Peyer's patch (tissue), 4 donors: ENCODE results near the gene FILIP1L. TPM values are rescaled to one million over a fixed set of nuclear protein-coding genes. Genes with fewer than 3 reads are reported as not detected.

ENCODE experiments used
- DNase-seq, 3 donors: peaks; one replicate each; pipeline ENCODE4 v3.0.0-alpha.2; 2017 to 2019
- H3K27ac ChIP-seq, 4 donors: fragments of 200-600 bp; sonication (generic); one replicate each; pipeline ENCODE4 v1.5.1; 2016 to 2019
- H3K27me3 ChIP-seq, 2 donors: fragments of 200-600 bp; sonication (generic); one replicate each; pipeline ENCODE4 v1.5.1; 2019
- H3K36me3 ChIP-seq, 3 donors: fragments of 200-600 bp; sonication (generic); one replicate each; pipeline ENCODE4 v1.5.1; 2016 to 2019
- H3K4me1 ChIP-seq, 4 donors: fragments of 200-600 bp; sonication (generic); one replicate each; pipeline ENCODE4 v1.5.1; 2016 to 2019
- H3K4me3 ChIP-seq, 4 donors: fragments of 200-600 bp; sonication (generic); 1 replicate in 3 of 4; 2 replicates in 1 of 4; pipeline ENCODE4 v1.5.1; 2016 to 2019; ENCODE audit warnings: mild to moderate bottlenecking in 1 of 4
- H3K9me3 ChIP-seq, 4 donors: fragments of 200-600 bp; sonication (generic); one replicate each; pipeline ENCODE4 v1.5.1; 2016 to 2019; ENCODE audit warnings: mild to moderate bottlenecking in 1 of 4
- CTCF ChIP-seq, 6 experiments: fragments of 450-650 bp in 4 of 6; fragments of 200-600 bp in 2 of 6; sonication (generic) in 1 of 6; IDR thresholded peaks; one replicate each; pipeline ENCODE4 v1.5.1; 2017 to 2019; ENCODE audit warnings: antibody characterized with exemption in 6 of 6, mild to moderate bottlenecking in 3 of 6, moderate library complexity in 1 of 6
- POLR2A ChIP-seq, 2 donors: fragments of 450-650 bp; IDR thresholded peaks; one replicate each; pipeline ENCODE4 v1.5.1; 2017; ENCODE audit warnings: antibody characterized with exemption in 2 of 2, mild to moderate bottlenecking in 2 of 2, moderate library complexity in 2 of 2
- total RNA-seq, 4 donors: library from RNA; depleted of rRNA; stranded (reverse); fragments of >200 nt; gene quantifications; one replicate each; pipeline ENCODE4 v1.1.0, GENCODE V29; 2016

Gene FILIP1L
- total RNA-seq, 4 donors from 2014 or later = 5.3 to 69.3 (median 13.1) TPM

GRCh38 chr3:99857278-99857677 is 257.0 kb downstream of the FILIP1L start:
- Histone ChIP-seq H3K9me3 (no peaks in the 10 kb centered on the region), H3K36me3 (no peaks in the 10 kb centered on the region), H3K27me3 (no peaks in the 10 kb centered on the region), H3K27ac (peak overlapping the region in 1 of 4 donors; percentile 60), H3K4me1 (no peaks in the 10 kb centered on the region), H3K4me3 (no peak overlapping the region)
- DNase-seq = no peak
- no peak for TF ChIP-seq CTCF (IDR thresholded peaks at IDR 0.05)
- no peak for TF ChIP-seq POLR2A (IDR thresholded peaks at IDR 0.05)

- no peaks in the 10 kb centered on the region for H3K27me3 ChIP-seq
- TF ChIP-seq POLR2A (IDR thresholded peaks at IDR 0.05) (no peak), CTCF (IDR thresholded peaks at IDR 0.05) (no peak)
- H3K27ac ChIP-seq = no peak overlapping the region
- H3K4me1 ChIP-seq = no peaks in the 10 kb centered on the region
- H3K36me3 ChIP-seq = no peaks in the 10 kb centered on the region
- no peak overlapping the region for H3K4me3 ChIP-seq
- no peaks in the 10 kb centered on the region for H3K9me3 ChIP-seq
- no peak for DNase-seq
Observed at GRCh38 chr3:99856437-99857220, 257.7 kb downstream of the FILIP1L start.

- no peak for DNase-seq
- H3K4me1 ChIP-seq = no peaks in the 10 kb centered on the region
- no peaks in the 10 kb centered on the region for H3K9me3 ChIP-seq
- H3K36me3 ChIP-seq = no peaks in the 10 kb centered on the region
- no peak overlapping the region for H3K27ac ChIP-seq
- no peaks in the 10 kb centered on the region for H3K27me3 ChIP-seq
- no peak overlapping the region for H3K4me3 ChIP-seq
- TF ChIP-seq CTCF (IDR thresholded peaks at IDR 0.05) (no peak), POLR2A (IDR thresholded peaks at IDR 0.05) (no peak)
Observed at GRCh38 chr3:99855900-99856299, 258.4 kb downstream of the FILIP1L start.

GRCh38 chr3:99854756-99855298 is 259.5 kb downstream of the FILIP1L start:
- Histone ChIP-seq H3K4me3 (no peak overlapping the region), H3K36me3 (no peaks in the 10 kb centered on the region), H3K4me1 (no peaks in the 10 kb centered on the region), H3K27ac (no peak overlapping the region), H3K27me3 (no peaks in the 10 kb centered on the region), H3K9me3 (no peaks in the 10 kb centered on the region)
- DNase-seq = no peak
- no peak for TF ChIP-seq POLR2A (IDR thresholded peaks at IDR 0.05)
- TF ChIP-seq CTCF (IDR thresholded peaks at IDR 0.05) = no peak

GRCh38 chr3:99852851-99853250 is 261.4 kb downstream of the FILIP1L start:
- no peak for DNase-seq
- Histone ChIP-seq H3K9me3 (no peaks in the 10 kb centered on the region), H3K4me1 (no peaks in the 10 kb centered on the region), H3K4me3 (no peak overlapping the region), H3K27me3 (no peaks in the 10 kb centered on the region), H3K36me3 (no peaks in the 10 kb centered on the region), H3K27ac (no peak overlapping the region)
- TF ChIP-seq POLR2A (IDR thresholded peaks at IDR 0.05) (no peak), CTCF (IDR thresholded peaks at IDR 0.05) (no peak)
